Measurements from ENCODE around the gene P3R3URF. TPM values are rescaled to one million over a fixed set of nuclear protein-coding genes. Genes with fewer than 3 reads are reported as not detected.

Gene P3R3URF
- total and polyA plus RNA-seq, 9 of the 15 experiments (the other 6 are each of a cell fraction or from before 2014, with no cell fraction given), result not detected

DNA sequence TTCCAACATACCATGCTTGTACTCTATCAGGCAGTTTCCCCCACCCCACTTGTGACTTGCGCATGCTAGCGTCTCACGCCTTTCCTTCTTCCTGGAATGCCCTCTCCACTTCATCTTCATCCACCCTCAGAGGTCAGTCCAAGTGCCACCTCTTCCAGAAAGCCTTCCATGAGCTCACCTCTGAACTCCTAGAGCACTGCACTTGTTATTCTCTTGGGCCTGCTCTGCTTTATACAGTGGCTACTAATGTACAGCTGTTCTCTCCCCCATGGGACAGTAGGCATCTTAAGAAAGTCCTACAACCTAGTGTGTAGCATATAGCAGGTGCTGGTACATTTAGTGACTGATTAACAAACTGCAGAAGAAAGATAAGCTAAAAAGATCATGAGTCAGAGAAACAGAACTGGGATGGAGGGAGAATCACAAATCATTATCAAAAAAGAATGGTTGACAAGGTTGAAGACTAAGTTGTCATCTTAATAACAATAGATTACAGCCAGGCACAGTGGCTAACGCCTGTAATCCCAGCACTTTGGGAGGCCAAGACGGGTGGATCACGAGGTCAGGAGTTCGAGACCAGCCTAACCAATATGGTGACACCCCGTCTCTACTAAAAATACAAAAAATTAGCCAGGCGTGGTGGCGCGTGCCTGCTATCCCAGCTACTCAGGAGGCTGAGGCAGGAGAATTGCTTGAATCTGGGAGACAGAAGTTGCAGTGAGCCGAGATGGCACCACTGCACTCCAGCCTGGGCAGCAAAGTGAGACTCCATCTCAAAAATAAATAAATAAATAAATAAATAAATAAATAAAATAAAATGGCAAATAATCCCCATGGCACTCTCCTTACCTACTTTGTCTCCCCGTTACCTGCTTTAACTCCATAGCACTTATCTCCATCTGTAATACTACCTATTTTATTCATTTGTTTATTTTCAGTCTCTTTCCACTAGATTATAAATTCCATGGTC lies 17.7 kb downstream of the P3R3URF start (continued):
- TF ChIP-seq SNAPC5 (CRISPR knock-in tag; IDR thresholded peaks at IDR 0.05), result no peak
- TF ChIP-seq CBFA2T2 (conservative IDR thresholded peaks at IDR 0.05), result peak; percentile 100
- TF ChIP-seq HEY1 (CRISPR knock-in tag; IDR thresholded peaks at IDR 0.05; ENCODE audit: borderline replicate concordance), result no peak
- peak; percentile 98 for TF ChIP-seq NBN (IDR thresholded peaks at IDR 0.05; ENCODE audit: low read depth)
- no peak for TF ChIP-seq HSF4 (CRISPR knock-in tag; IDR thresholded peaks at IDR 0.05; ENCODE audit: borderline replicate concordance)
- 0 out of 2 replicates have a peak, but pooled peaks have one; percentile 29 for TF ChIP-seq MYC (IDR thresholded peaks at IDR 0.05; ENCODE audit: low read depth, low read length)
- no peak; the same call in 1 of the 2 replicates for TF ChIP-seq MYC (CRISPR knock-in tag; IDR thresholded peaks at IDR 0.05; ENCODE audit: borderline replicate concordance, low read depth)
- TF ChIP-seq RBM14 (IDR thresholded peaks at IDR 0.05; ENCODE audit: borderline replicate concordance, insufficient read depth, low read depth, low read length), result no peak
- TF ChIP-seq, protein P1, sequence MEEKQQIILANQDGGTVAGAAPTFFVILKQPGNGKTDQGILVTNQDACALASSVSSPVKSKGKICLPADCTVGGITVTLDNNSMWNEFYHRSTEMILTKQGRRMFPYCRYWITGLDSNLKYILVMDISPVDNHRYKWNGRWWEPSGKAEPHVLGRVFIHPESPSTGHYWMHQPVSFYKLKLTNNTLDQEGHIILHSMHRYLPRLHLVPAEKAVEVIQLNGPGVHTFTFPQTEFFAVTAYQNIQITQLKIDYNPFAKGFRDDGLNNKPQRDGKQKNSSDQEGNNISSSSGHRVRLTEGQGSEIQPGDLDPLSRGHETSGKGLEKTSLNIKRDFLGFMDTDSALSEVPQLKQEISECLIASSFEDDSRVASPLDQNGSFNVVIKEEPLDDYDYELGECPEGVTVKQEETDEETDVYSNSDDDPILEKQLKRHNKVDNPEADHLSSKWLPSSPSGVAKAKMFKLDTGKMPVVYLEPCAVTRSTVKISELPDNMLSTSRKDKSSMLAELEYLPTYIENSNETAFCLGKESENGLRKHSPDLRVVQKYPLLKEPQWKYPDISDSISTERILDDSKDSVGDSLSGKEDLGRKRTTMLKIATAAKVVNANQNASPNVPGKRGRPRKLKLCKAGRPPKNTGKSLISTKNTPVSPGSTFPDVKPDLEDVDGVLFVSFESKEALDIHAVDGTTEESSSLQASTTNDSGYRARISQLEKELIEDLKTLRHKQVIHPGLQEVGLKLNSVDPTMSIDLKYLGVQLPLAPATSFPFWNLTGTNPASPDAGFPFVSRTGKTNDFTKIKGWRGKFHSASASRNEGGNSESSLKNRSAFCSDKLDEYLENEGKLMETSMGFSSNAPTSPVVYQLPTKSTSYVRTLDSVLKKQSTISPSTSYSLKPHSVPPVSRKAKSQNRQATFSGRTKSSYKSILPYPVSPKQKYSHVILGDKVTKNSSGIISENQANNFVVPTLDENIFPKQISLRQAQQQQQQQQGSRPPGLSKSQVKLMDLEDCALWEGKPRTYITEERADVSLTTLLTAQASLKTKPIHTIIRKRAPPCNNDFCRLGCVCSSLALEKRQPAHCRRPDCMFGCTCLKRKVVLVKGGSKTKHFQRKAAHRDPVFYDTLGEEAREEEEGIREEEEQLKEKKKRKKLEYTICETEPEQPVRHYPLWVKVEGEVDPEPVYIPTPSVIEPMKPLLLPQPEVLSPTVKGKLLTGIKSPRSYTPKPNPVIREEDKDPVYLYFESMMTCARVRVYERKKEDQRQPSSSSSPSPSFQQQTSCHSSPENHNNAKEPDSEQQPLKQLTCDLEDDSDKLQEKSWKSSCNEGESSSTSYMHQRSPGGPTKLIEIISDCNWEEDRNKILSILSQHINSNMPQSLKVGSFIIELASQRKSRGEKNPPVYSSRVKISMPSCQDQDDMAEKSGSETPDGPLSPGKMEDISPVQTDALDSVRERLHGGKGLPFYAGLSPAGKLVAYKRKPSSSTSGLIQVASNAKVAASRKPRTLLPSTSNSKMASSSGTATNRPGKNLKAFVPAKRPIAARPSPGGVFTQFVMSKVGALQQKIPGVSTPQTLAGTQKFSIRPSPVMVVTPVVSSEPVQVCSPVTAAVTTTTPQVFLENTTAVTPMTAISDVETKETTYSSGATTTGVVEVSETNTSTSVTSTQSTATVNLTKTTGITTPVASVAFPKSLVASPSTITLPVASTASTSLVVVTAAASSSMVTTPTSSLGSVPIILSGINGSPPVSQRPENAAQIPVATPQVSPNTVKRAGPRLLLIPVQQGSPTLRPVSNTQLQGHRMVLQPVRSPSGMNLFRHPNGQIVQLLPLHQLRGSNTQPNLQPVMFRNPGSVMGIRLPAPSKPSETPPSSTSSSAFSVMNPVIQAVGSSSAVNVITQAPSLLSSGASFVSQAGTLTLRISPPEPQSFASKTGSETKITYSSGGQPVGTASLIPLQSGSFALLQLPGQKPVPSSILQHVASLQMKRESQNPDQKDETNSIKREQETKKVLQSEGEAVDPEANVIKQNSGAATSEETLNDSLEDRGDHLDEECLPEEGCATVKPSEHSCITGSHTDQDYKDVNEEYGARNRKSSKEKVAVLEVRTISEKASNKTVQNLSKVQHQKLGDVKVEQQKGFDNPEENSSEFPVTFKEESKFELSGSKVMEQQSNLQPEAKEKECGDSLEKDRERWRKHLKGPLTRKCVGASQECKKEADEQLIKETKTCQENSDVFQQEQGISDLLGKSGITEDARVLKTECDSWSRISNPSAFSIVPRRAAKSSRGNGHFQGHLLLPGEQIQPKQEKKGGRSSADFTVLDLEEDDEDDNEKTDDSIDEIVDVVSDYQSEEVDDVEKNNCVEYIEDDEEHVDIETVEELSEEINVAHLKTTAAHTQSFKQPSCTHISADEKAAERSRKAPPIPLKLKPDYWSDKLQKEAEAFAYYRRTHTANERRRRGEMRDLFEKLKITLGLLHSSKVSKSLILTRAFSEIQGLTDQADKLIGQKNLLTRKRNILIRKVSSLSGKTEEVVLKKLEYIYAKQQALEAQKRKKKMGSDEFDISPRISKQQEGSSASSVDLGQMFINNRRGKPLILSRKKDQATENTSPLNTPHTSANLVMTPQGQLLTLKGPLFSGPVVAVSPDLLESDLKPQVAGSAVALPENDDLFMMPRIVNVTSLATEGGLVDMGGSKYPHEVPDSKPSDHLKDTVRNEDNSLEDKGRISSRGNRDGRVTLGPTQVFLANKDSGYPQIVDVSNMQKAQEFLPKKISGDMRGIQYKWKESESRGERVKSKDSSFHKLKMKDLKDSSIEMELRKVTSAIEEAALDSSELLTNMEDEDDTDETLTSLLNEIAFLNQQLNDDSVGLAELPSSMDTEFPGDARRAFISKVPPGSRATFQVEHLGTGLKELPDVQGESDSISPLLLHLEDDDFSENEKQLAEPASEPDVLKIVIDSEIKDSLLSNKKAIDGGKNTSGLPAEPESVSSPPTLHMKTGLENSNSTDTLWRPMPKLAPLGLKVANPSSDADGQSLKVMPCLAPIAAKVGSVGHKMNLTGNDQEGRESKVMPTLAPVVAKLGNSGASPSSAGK (IDR thresholded peaks at IDR 0.05), result peak; percentile 57
- TF ChIP-seq, protein P2, sequence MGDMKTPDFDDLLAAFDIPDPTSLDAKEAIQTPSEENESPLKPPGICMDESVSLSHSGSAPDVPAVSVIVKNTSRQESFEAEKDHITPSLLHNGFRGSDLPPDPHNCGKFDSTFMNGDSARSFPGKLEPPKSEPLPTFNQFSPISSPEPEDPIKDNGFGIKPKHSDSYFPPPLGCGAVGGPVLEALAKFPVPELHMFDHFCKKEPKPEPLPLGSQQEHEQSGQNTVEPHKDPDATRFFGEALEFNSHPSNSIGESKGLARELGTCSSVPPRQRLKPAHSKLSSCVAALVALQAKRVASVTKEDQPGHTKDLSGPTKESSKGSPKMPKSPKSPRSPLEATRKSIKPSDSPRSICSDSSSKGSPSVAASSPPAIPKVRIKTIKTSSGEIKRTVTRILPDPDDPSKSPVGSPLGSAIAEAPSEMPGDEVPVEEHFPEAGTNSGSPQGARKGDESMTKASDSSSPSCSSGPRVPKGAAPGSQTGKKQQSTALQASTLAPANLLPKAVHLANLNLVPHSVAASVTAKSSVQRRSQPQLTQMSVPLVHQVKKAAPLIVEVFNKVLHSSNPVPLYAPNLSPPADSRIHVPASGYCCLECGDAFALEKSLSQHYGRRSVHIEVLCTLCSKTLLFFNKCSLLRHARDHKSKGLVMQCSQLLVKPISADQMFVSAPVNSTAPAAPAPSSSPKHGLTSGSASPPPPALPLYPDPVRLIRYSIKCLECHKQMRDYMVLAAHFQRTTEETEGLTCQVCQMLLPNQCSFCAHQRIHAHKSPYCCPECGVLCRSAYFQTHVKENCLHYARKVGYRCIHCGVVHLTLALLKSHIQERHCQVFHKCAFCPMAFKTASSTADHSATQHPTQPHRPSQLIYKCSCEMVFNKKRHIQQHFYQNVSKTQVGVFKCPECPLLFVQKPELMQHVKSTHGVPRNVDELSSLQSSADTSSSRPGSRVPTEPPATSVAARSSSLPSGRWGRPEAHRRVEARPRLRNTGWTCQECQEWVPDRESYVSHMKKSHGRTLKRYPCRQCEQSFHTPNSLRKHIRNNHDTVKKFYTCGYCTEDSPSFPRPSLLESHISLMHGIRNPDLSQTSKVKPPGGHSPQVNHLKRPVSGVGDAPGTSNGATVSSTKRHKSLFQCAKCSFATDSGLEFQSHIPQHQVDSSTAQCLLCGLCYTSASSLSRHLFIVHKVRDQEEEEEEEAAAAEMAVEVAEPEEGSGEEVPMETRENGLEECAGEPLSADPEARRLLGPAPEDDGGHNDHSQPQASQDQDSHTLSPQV (IDR thresholded peaks at IDR 0.05), result 0 out of 2 replicates have a peak, but pooled peaks have one; percentile 46
